LNCAP (cell line): ENCODE measurements around the gene KDM2B.

Source experiments
- TF ChIP-seq, protein P1 (sequence below): fragments of 450-650 bp; IDR thresholded peaks from 2 replicates; pipeline ENCODE4 v1.5.1; 2017; ENCODE audit warnings: mild to moderate bottlenecking

The KDM2B gene

DNA sequence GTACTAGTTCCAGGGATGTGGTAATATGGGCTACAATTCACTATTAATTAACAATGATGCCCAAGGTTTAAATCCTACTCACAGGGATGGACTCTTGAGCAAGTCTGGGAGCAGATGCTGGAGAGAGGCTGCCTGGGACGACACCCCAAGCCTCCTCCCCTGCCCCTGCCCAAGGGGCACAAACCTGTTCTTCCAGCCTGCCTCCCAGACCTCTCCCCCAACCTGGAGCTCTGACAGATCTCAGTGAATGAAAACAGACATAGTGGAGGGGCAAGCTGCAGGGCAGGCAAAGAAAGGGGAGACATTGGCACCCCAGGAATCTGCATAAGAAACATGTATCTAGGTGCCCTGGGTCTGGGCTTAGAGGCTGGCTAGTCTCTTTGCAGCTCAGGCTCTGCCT lies 5.8 kb downstream of the KDM2B start:
- TF ChIP-seq, protein P1, sequence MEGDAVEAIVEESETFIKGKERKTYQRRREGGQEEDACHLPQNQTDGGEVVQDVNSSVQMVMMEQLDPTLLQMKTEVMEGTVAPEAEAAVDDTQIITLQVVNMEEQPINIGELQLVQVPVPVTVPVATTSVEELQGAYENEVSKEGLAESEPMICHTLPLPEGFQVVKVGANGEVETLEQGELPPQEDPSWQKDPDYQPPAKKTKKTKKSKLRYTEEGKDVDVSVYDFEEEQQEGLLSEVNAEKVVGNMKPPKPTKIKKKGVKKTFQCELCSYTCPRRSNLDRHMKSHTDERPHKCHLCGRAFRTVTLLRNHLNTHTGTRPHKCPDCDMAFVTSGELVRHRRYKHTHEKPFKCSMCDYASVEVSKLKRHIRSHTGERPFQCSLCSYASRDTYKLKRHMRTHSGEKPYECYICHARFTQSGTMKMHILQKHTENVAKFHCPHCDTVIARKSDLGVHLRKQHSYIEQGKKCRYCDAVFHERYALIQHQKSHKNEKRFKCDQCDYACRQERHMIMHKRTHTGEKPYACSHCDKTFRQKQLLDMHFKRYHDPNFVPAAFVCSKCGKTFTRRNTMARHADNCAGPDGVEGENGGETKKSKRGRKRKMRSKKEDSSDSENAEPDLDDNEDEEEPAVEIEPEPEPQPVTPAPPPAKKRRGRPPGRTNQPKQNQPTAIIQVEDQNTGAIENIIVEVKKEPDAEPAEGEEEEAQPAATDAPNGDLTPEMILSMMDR: no peak

DNA sequence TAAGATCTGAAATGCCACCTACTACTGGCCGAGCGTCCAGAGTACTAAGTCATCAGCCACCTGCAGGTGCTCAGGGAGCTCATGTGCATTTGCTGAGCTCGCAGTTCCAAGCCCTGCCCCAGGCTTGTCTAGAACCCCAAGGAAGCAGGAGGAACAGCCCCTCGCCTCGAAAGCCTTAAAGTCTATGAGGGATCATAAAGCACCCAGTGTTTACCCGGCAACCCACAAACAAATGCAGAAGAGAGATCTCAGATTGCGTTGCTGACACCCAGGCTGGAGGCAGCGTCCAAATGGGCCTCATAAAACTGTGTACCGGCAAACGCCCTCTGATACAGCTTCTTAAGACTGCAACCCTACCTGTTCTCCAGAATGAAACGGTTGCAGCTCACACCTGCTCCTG lies 6.8 kb downstream of the KDM2B start:
- TF ChIP-seq, protein P1: no peak

GRCh38 chr12:121571920-121572319 lies 8.9 kb downstream of the KDM2B start:
- TF ChIP-seq, protein P1: no peak

DNA sequence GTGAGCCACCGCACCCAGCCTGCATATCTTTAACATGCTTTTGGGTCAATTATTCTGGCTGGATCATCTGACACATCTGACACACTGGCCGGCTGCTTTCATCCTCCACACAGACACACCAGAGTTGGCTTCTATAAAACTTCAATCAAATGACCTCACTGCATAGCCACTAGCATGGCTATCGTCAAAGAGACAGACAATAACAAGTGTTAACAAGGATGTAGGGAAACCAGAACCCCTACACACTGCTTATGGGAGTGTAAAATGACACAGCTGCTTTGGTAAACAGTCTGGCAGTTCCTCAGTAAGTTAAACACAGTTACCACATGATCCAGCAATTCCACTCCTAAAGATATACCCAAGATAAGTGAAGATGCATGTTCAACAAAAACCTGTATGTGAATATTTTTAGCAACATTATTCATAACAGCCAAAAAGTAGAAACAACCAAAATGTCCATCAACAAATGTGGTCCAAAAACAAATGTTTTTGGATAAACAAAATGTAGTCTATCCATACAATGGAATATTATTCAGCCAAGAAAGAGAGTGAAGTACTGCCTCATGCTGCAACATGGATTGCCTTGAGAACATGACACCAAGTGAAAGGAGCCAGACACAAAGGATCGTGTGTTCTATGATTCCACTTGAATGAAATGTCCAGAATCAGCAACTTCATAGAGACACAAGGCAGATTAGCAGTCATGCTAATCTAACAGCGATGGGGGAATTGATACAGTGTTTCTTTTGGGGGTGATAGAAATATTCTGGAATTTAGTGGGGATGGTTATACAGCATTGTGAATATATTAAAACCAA lies 10.1 kb downstream of the KDM2B start:
- TF ChIP-seq, protein P1: no peak

DNA sequence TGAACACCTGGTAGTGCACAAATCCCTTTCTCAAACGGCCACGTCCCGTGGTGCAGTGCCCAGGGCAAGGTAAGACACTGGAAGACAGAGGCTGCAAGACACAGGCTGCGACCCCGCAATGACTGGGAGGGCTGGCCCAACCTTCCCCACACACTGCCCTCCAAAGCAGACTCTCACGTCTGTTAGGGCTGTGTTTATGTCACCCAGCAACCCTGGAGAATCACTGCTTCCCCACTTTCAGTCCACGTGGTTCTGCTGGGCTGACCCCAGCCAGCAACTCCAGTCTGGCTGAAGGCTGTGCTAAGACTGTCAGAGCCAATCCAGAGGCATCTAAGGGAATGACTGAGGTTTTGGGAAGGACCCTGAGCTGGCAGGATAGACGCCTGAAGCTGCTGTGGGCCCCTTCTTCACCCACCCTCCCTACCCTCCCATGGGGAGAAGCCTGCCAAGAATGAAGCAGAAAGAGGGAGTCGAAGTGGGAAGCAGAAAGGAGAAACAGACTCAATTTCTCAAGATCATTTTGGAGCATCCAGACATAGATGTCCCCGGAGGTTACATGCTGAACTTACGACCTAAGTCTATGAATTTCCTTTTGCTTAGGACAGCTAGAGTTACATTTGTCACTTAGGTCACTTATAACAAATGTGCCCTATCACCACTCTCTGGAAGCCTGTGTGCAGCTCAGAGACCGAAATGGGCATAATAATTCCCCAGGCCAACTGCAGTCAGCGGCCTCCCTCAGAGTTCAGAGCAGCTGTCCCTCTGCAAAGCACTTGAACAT lies 11.7 kb downstream of the KDM2B start:
- TF ChIP-seq, protein P1: no peak

DNA sequence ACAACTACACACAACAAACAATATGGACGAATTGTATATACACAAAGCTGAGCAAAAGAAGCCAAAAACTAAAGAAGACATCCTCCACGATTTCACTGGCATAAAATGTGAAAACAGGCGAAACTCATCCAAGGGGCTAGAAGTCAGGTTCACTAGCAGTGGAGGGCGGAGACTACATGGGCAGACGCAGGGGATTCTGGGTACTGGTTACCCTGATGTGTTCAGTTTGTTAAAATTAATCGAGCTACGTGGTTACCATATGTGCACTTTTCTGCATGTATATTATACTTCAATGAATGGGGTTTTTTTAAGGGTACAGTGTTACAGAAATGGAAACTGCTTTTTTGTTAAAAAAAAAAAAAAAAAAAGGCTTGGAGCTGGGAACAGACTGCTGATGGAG lies 12.3 kb downstream of the KDM2B start:
- TF ChIP-seq, protein P1: no peak

- TF ChIP-seq, protein P1: no peak
These were observed 15.7 kb downstream of the KDM2B start for GRCh38 chr12:121565076-121565475.
